GM21360 (cell line): Measurements from ENCODE around the gene ZDHHC21.

Source experiments
- ATAC-seq: cut with Tn5 transposase; IDR thresholded peaks from one replicate; pipeline ENCODE4 v1.9.1; 2021; ENCODE audit warnings: mild to moderate bottlenecking, moderate library complexity; ENCODE audit not compliant: unreplicated experiment

ZDHHC21 gene, protein sequence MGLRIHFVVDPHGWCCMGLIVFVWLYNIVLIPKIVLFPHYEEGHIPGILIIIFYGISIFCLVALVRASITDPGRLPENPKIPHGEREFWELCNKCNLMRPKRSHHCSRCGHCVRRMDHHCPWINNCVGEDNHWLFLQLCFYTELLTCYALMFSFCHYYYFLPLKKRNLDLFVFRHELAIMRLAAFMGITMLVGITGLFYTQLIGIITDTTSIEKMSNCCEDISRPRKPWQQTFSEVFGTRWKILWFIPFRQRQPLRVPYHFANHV

GRCh38 chr9:14693251-14693861 is at the start of gene ZDHHC21:
ZDHHC21 (minus strand) TSS chr9:14693432; CDS start chr9:14674340, 19,092 bp downstream.
- ATAC-seq, result peak; percentile 62

- peak; percentile 75 for ATAC-seq
Observed at GRCh38 chr9:14741369-14741768, 48.1 kb upstream of the ZDHHC21 start.

DNA sequence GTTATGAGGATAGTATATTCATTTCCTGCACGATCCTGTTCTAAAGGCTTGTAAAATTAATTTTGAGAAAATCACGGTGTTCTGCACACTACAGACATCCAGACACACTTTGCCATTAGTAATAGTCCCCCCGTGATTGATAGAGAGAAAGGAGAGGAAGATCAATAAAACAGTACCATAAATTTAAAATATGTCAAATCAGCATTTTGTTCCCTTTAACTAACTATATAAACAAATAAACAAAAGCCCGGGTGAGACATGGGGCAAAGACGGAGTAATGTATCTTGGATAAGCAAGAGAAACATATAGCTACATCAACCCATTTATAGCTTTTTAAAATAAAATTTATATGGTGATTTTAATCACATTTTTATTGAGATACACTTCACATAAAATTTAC is 39.9 kb upstream of the ZDHHC21 start:
- no peak for ATAC-seq

DNA sequence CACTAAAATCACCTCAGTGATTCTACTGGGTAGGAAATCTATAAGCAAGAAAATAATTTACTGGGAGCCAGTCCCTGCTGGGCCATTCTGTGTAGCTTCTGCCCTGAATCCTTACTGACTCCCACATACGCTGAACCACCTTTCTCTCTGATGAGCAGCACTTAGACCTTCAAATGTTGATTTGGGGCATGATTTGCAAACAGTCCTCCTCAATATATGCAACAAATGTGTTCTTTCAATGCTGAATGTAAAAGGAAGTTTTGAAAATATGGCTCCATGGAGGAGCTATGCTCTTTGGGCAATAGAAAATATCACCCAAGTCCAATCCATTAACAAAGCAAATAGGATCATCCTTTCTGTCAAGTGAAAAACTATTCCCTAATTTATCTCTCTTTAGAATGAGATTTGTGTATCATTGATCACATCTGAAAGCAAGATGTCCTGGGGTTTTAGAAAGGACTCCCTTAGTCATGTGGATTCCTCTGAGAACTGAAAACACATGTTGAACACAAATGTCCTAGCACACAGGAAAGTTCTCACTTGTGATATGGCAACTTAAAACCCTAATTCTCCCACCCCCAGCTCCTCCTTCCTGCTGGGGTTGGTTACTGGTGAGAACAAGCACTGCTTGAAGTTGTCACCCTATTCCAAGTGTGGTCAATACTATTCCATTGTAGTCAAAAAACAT is 38.2 kb upstream of the ZDHHC21 start:
- no peak for ATAC-seq

DNA sequence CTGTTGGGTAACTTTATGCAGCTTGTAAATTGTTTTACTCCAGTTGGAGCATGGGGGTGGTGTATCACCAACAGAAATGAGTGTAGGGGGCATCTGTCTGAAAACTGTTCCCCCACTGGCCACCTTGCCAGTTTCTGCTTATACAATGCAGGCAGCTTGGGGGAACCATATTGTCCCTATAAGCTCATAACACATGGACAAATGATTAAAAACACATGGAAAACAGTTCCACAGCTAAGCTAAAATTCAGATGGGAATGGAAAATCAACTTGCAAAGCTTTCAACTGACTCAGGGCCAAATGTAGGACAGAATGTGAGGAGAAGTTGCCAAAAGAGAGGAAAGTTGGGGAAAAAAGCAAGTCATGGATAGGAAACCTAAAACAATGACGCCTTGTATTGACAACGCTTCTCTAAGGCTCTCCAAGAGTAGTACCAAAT is 37.2 kb upstream of the ZDHHC21 start:
- ATAC-seq, result no peak

DNA sequence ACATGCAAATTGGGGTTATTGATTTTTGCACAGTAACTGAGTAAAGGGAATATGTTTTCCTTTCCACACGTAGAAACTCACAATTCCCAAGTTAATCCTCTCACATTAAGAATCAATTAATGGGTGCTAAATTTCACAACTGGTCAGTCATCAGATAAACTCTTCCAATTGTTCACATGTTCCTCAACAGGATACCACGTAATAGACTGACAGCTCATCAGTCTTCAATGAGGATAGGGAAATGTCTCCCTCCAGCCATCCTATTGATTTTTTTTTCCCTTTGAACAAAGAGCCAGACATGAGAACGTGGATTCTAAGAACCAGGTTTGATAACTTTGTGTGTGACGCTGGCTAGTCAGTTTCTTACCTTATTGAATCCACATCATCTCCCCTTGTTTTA is 30.1 kb upstream of the ZDHHC21 start:
- no peak for ATAC-seq

DNA sequence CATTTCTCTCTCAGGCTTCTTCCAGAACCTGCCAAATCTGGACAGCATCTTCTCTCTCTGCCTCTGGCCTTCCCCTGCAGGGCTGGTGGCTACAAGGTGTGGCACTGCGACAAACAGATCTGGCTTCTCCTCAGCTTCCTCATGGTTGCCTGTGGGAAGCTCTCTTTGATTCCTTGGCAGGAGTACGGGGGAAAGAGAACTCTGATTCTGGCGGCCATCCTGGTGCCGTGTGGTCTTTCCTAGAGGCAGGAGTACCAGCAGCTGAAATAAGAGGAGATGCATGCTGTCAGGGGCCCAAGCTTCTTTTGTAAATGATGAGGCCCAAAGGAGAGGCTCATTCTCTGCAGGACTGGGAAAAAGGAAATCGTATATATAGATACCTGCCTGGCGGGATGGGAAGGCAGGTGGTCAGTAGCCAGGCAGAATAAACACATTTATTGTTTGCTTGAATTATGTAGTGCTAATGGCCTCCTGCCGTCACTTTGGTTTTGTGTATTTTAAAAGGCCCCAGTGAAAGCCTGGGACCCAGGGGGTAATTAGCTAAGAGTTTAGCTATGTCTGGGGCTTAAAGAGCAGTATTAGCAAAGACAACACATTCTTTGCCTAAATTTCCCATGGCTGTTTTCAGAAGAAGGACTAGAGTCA is 29.3 kb upstream of the ZDHHC21 start, which contains the start of gene CER1:
Gene CER1, minus strand, starts transcription at position 343 of the 645 bp plus-strand sequence. Its CDS starts 61 bp downstream, at position 282.
- ATAC-seq, result no peak

DNA sequence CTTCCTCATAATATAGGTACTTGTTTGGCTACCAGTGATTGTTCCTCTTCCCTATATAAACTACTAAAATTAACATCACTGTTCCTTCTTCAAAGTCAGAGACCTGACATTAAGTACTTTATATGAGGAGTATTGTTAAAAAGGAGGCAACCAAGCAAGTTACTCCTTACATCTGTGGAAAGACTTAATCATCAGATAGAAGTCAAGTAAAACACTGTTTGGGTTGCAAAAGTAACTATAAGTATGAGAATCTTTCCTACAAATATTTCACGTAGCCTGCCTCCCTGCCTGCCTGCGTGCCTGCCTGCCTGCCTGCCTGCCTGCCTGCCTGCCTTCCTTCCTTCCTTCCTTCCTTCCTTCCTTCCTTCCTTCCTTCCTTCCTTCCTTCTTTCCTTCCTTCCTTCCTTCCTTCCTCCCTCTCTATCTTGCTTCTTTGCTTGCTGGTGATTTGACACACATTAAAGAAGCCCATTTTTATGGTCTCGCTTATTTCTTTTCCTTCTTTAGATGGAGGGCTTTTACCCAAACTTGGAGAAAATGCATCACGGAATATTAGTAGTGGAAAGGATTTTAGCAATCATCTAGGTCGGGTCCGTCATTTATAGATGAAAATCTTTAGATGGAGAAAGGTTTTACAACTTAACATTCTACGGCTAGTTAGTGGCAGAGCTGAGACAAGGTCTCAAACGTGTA is 26.1 kb upstream of the ZDHHC21 start:
- ATAC-seq, result no peak

GRCh38 chr9:14715102-14715501 is 21.9 kb upstream of the ZDHHC21 start:
- no peak for ATAC-seq

- no peak for ATAC-seq
Observed at GRCh38 chr9:14713187-14713767, 20.0 kb upstream of the ZDHHC21 start.

GRCh38 chr9:14710804-14711203 is 17.6 kb upstream of the ZDHHC21 start:
- no peak for ATAC-seq

- ATAC-seq, result peak; percentile 66
Observed at GRCh38 chr9:14706530-14707140, 13.4 kb upstream of the ZDHHC21 start.

- ATAC-seq, result no peak
Observed at GRCh38 chr9:14705079-14705478, 11.8 kb upstream of the ZDHHC21 start.

DNA sequence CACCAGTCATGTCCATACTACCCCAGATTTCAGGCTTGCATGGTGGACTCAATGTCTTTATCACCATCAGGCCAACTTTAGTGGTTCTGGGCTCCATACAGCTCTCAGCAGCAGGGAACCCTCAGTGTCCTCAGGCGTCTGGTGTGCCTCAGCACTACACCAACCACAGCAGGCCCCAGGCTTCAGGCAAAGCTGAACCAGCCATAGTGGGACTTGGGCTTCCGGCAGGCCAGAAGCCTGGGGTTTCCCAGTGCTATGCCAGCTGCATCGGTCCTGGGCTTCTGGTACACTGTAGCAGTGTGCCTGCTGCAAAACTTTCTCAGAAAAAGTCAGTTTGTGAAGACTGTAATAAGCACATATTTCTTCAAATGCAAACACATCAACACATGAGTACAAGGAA is 11.0 kb upstream of the ZDHHC21 start:
- no peak for ATAC-seq

GRCh38 chr9:14702200-14702720 is 9.0 kb upstream of the ZDHHC21 start:
- no peak for ATAC-seq

GRCh38 chr9:14692470-14693250 is 572 bp downstream of the ZDHHC21 start:
- ATAC-seq, result peak; percentile 32

DNA sequence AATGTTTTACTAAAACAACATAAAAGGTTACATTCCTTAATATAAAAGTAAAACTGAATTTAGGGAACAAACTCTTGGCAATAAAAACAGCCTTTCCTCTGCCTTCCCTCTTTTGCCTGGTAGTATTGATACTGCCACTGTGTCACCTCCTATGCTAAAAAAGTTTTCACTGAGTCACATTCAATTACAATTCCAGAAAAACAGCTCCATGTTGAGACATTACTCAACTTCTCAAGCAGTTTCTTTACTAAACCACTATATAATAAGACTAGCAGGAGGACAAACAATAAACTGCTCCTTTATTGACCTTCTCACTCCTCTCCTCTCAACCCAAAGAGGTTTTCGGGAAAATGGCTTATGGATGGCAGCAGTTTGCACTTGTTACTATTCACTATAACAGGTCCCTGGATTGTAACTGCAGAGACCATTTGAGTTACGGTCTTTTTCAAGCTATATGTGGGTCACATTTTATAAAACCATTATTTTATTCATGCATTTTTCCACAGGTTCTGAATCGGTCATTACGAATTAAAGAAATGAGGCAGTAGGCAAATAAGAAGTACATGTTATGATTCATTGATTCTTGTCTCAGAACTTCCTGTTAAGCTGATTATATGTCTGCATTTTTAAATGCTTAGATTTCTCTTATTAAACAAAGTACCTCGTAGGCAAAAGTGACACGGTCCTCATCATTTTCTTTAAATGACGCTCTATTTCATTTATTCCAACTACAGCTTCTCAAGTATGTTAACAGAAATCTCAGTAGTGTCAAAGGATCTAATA is 2.1 kb downstream of the ZDHHC21 start:
- no peak for ATAC-seq

GRCh38 chr9:14687042-14687719 is 6.1 kb downstream of the ZDHHC21 start:
- ATAC-seq, result no peak
